A549 (cell line): ENCODE measurements around the gene COX7A2L. TPM values are rescaled to one million over a fixed set of nuclear protein-coding genes. Genes with fewer than 3 reads are reported as not detected.
A peak's percentile ranks its signal among the peaks of the same experiment; 100 is the strongest.

Experiments used
- ATAC-seq, 2 experiments: fragments of 200-7000 bp in 1 of 2; fragments of >200 bp in 1 of 2; cut with Nextera tagmentation in 1 of 2; cut with Tn5 transposase in 1 of 2; 3 replicates each; pipeline versions ENCODE4 v1.8.0 to v1.9.1; 2018 to 2020; ENCODE audit warnings: mild to moderate bottlenecking in 1 of 2, moderate library complexity in 1 of 2
- CTCF ChIA-PET: fragments of 300-600 bp; sonication (Branson Sonifier 250); formaldehyde crosslinking; extraction: SDS; loops from one replicate; lab custom pipeline; 2021; ENCODE audit warnings: antibody characterized with exemption, inconsistent platforms; lab: Yijun Ruan, JAX
- POLR2A ChIA-PET: fragments of 350-600 bp; formaldehyde crosslinking; extraction: SDS; loops from one replicate; lab custom pipeline; 2021; ENCODE audit warnings: antibody characterized with exemption, inconsistent platforms; lab: Yijun Ruan, JAX
- DNase-seq, 2 experiments: peaks; one replicate each; pipeline versions ENCODE4 v3.0.0 to v3.0.0-alpha.2; 2011 to 2016; ENCODE audit warnings: low read depth in 1 of 2, low spot score in 1 of 2
- FAIRE-seq: peaks from 2 replicates; lab custom pipeline; 2011; peaks lifted over from hg19 to GRCh38; lab: Jason Lieb, UNC
- H3K27ac ChIP-seq, 2 experiments: fragments of >200 bp; sonication (Bioruptor Twin); formaldehyde crosslinking; 3 replicates each; pipeline ENCODE4 v1.5.1; 2016 to 2017
- H3K4me1 ChIP-seq: fragments of >200 bp; sonication (Bioruptor Twin); formaldehyde crosslinking; 3 replicates; pipeline ENCODE4 v1.6.1; 2016
- H3K4me2 ChIP-seq: fragments of >200 bp; sonication (Bioruptor Twin); formaldehyde crosslinking; 3 replicates; pipeline ENCODE4 v1.6.1; 2016
- H3K4me3 ChIP-seq: fragments of >200 bp; sonication (Bioruptor Twin); formaldehyde crosslinking; 3 replicates; pipeline ENCODE4 v1.5.1; 2016
- H3K9me3 ChIP-seq: fragments of >200 bp; sonication (Bioruptor Twin); formaldehyde crosslinking; 3 replicates; pipeline ENCODE4 v1.6.1; 2016
- ATOH8 ChIP-seq: fragments of 250-450 bp; sonication (Bioruptor Pico); IDR thresholded peaks from 2 replicates; pipeline ENCODE4 v1.5.0; 2020; ENCODE audit warnings: low read depth, mild to moderate bottlenecking, moderate library complexity
- CBX2 ChIP-seq: fragments of 200-600 bp; sonication (generic); IDR thresholded peaks from 2 replicates; pipeline ENCODE4 v1.6.1; 2016; ENCODE audit warnings: low read depth, mild to moderate bottlenecking, borderline replicate concordance
- CHD4 ChIP-seq: fragments of 200-600 bp; sonication (generic); IDR thresholded peaks from 2 replicates; pipeline ENCODE4 v1.6.1; 2016; ENCODE audit warnings: antibody characterized with exemption, mild to moderate bottlenecking, borderline replicate concordance
- CTCF ChIP-seq: fragments of >200 bp; sonication (Bioruptor Twin); formaldehyde crosslinking; IDR thresholded peaks from 3 replicates; pipeline ENCODE4 v1.5.1; 2016
- EHF ChIP-seq: fragments of 250-450 bp; sonication (Bioruptor Pico); IDR thresholded peaks from 2 replicates; pipeline ENCODE4 v1.5.0; 2020; ENCODE audit warnings: mild to moderate bottlenecking
- ELK1 ChIP-seq: fragments of 150-350 bp; IDR thresholded peaks from 2 replicates; pipeline ENCODE4 v1.6.1; 2014; ENCODE audit warnings: low read depth, mild to moderate bottlenecking, low read length
- FOXS1 ChIP-seq: fragments of 250-450 bp; sonication (Bioruptor Pico); IDR thresholded peaks from 2 replicates; pipeline ENCODE4 v1.5.0; 2020; ENCODE audit warnings: mild to moderate bottlenecking, moderate library complexity
- GATA3 ChIP-seq: IDR thresholded peaks from 2 replicates; pipeline ENCODE4 v1.6.1; 2012; ENCODE audit warnings: borderline replicate concordance
- HES2 ChIP-seq: fragments of >200 bp; sonication (Bioruptor Twin); formaldehyde crosslinking; IDR thresholded peaks from 2 replicates; pipeline ENCODE4 v1.6.1; 2016
- HOXA7 ChIP-seq: fragments of 250-450 bp; sonication (Bioruptor Pico); IDR thresholded peaks from 2 replicates; pipeline ENCODE4 v1.5.0; 2020; ENCODE audit warnings: mild to moderate bottlenecking, moderate library complexity
- HOXB5 ChIP-seq: fragments of 250-450 bp; sonication (Bioruptor Pico); IDR thresholded peaks from 2 replicates; pipeline ENCODE4 v1.5.0; 2020; ENCODE audit warnings: mild to moderate bottlenecking, moderate library complexity
- MAFK ChIP-seq: fragments of 450-650 bp; IDR thresholded peaks from 2 replicates; pipeline ENCODE4 v1.6.1; 2014; ENCODE audit not compliant: partially characterized antibody
- MAZ ChIP-seq: fragments of 150-350 bp; IDR thresholded peaks from 2 replicates; pipeline ENCODE4 v1.6.1; 2014; ENCODE audit warnings: antibody characterized with exemption, low read depth, low read length, borderline replicate concordance
- NFE2L2 ChIP-seq: fragments of 150-350 bp; conservative IDR thresholded peaks from 2 replicates; pipeline ENCODE4 v1.6.1; 2014; ENCODE audit warnings: low read length
- NR3C1 ChIP-seq: fragments of >200 bp; sonication (Bioruptor Twin); formaldehyde crosslinking; IDR thresholded peaks from 3 replicates; pipeline ENCODE4 v1.6.1; 2017
- PHF8 ChIP-seq: fragments of 200-600 bp; sonication (generic); IDR thresholded peaks from 2 replicates; pipeline ENCODE4 v1.6.1; 2016; ENCODE audit warnings: low read depth, mild to moderate bottlenecking, antibody characterized with exemption, moderate library complexity, borderline replicate concordance
- POLR2AphosphoS2 ChIP-seq: conservative IDR thresholded peaks from 2 replicates; pipeline ENCODE4 v1.6.1; 2012; ENCODE audit warnings: low read length, improper control_type of control experiment, inconsistent platforms
- RAD21 ChIP-seq, 2 experiments: fragments of >200 bp in 1 of 2; sonication (Bioruptor Twin) in 1 of 2; formaldehyde crosslinking in 1 of 2; IDR thresholded peaks in 1 of 2; conservative IDR thresholded peaks in 1 of 2; 2 replicates in 1 of 2; 3 replicates in 1 of 2; pipeline ENCODE4 v1.6.1; 2012 to 2018; ENCODE audit warnings: inconsistent platforms in 1 of 2
- RARB ChIP-seq: fragments of 250-450 bp; sonication (Bioruptor Pico); IDR thresholded peaks from 2 replicates; pipeline ENCODE4 v1.8.0; 2021; ENCODE audit warnings: mild to moderate bottlenecking, moderate library complexity
- RFX5 ChIP-seq: fragments of 450-650 bp; IDR thresholded peaks from 2 replicates; pipeline ENCODE4 v1.7.1; 2014; ENCODE audit warnings: antibody characterized with exemption, mild to moderate bottlenecking, moderate library complexity
- RNF2 ChIP-seq: fragments of 200-600 bp; sonication (generic); IDR thresholded peaks from 2 replicates; pipeline ENCODE4 v1.6.1; 2016; ENCODE audit warnings: low read depth, mild to moderate bottlenecking, antibody characterized with exemption, moderate library complexity, borderline replicate concordance
- WGBS: methylation state at CpG from one replicate; pipeline ENCODE4 v1.1.6; 2017; ENCODE audit errors: missing lambda C conversion rate; 5-methylcytosine and 5-hydroxymethylcytosine counted together
- polyA plus RNA-seq, 4 experiments: library from polyadenylated mRNA; depleted of rRNA in 3 of 4; stranded (reverse); fragments of >200 nt; fragmentation: RNase III in 1 of 4; extraction: RNeasy Plus Mini Kit Qiagen cat#74134 plus additional on column Dnase treatment in 1 of 4; gene quantifications; 2 replicates in 3 of 4; 3 replicates in 1 of 4; pipeline ENCODE4 v1.2.3, GENCODE V29; 2011 to 2017
- TF ChIP-seq, protein P1 (sequence below): fragments of 450-650 bp; IDR thresholded peaks from 2 replicates; pipeline ENCODE4 v1.6.1; 2014; ENCODE audit warnings: antibody characterized with exemption
- TF ChIP-seq, protein P2 (sequence below): fragments of >200 bp; sonication (Bioruptor Twin); formaldehyde crosslinking; IDR thresholded peaks from 3 replicates; pipeline ENCODE4 v1.6.1; 2016

COX7A2L gene
- polyA plus RNA-seq, 2 of the 4 experiments (the other 2 are of a cell fraction) = 126 to 258 TPM

DNA sequence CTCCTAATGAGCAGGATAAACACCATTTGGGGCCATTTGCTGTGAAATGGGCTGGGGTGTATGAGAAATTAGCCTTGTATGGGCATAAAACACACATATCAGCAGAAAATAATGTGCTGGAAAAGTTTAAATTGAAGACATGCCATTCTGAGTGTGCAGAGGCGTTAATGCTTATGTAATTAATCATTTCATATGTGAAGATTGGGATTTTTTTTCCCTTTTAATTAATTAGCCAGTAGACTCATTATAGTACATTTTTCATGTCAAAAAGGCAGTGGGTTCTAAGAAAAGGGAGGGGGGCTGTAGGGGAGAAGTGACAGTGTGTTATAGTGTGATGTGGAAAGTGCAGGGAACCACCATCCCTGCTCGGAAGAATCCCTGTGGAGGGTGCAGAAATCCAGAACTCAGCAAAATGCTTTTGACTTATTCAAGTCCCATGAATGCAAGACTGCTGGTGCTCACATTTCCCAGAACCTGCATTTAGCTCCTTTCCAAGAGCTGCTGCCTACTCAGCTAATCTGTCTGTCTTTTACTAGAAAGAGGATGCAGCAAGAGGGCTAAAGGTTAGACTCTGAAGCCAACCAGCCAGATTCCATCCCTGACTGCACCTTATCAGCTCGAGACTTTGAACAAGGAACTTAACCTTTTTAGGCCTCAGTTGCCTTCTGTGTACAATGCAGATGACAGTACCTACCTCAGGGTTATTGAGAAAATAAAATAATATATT, 11.6 kb upstream of the COX7A2L start:
- POLR2A ChIA-PET = no interaction called here
- 61% methylated on average over 3 of the region's 3 CpGs for WGBS
- TF ChIP-seq NFE2L2 (no peak), MAFK (peak; percentile 18)
- TF ChIP-seq, all 56 proteins: peak for 1
- Histone ChIP-seq H3K4me1 (peaks cover 14% of the 10 kb centered on the region), H3K9me3 (no peaks in the 10 kb centered on the region), H3K4me3 (no peak overlapping the region), H3K4me2 (no peak overlapping the region), H3K27ac (no peak overlapping the region)
- FAIRE-seq = no peak
- ATAC-seq = no peak
- CTCF ChIA-PET = interaction anchor here (1.5 to 1.7 kb wide), 2 partner anchors 11 to 25 kb away, joined by 3 to 5 read pairs; partner anchors contain the start of gene COX7A2L
- no peak for DNase-seq

GRCh38 chr2:42371611-42372473, 10.8 kb upstream of the COX7A2L start:
- ChIA-PET POLR2A (no interaction called here), CTCF (interaction anchor here (1.3 to 1.7 kb wide), 2 partner anchors 10 to 13 kb away, joined by 4 to 5 read pairs; partner anchors contain the start of gene COX7A2L)
- H3K9me3 ChIP-seq = no peaks in the 10 kb centered on the region
- peaks cover 14% of the 10 kb centered on the region for H3K4me1 ChIP-seq
- no peak for DNase-seq
- H3K27ac ChIP-seq = no peak overlapping the region
- 83% methylated on average over 11 of the region's 11 CpGs for WGBS
- H3K4me2 ChIP-seq = no peak overlapping the region
- ATAC-seq = peak in 1 of 2 experiments; percentile 14; a peak in 1 of 6 replicates
- H3K4me3 ChIP-seq = no peak overlapping the region
- TF ChIP-seq NFE2L2 = no peak
- TF ChIP-seq CBX2 = no peak
- no peak for TF ChIP-seq POLR2AphosphoS2
- no peak for TF ChIP-seq RNF2
- TF ChIP-seq MAZ = no peak
- no peak for TF ChIP-seq GATA3
- TF ChIP-seq RFX5 = no peak
- no peak for TF ChIP-seq CTCF
- TF ChIP-seq, protein P1, sequence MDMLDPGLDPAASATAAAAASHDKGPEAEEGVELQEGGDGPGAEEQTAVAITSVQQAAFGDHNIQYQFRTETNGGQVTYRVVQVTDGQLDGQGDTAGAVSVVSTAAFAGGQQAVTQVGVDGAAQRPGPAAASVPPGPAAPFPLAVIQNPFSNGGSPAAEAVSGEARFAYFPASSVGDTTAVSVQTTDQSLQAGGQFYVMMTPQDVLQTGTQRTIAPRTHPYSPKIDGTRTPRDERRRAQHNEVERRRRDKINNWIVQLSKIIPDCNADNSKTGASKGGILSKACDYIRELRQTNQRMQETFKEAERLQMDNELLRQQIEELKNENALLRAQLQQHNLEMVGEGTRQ = no peak
- FAIRE-seq = no peak

DNA sequence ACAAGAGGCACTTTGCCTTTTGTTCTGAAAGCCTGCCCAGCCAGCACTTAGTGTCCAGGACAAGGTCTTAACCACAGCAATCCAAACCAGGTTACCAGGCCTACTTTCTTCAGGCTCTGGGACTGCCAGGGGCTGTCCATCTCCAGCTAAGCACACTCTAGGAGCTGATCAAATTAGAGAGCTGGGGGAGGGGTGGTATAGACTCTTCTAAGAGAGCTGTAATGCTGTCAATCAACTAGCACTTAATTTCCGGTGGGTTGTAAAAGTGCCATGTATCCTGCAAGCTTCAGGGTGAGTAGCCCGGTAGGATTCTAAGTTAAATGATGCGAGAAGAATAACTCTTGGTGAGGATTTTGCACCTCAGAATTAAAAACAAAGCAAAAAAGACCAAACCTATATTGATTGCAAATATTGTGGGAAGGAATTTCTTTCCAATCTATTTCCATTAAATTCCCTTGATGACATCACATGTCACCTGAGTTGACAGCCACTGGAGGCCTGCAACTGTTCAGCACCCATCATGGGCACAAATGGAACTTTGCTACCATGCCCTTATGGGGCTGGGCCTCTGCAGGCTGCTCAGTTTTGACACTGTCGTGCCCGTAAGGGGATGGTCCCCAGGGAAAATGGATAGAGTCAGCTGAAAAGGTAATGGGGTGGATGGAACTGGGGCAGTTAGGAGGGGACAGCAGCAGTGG, 8.7 kb upstream of the COX7A2L start:
- Histone ChIP-seq H3K27ac (no peak overlapping the region), H3K4me2 (peak overlapping the region; percentile 56; the same call in 2 of the 3 replicates), H3K4me1 (peaks cover 14% of the 10 kb centered on the region), H3K4me3 (no peak overlapping the region), H3K9me3 (no peaks in the 10 kb centered on the region)
- ATAC-seq = no peak
- WGBS = 94% methylated on average over 5 of the region's 5 CpGs
- no peak for FAIRE-seq
- no peak for DNase-seq
- ChIA-PET POLR2A (no interaction called here), CTCF (interaction anchor here (0.9 to 2.2 kb wide), 4 partner anchors 16 to 500 kb away, joined by 4 read pairs; no protein-coding TSS in a partner anchor)
- TF ChIP-seq HOXA7 (CRISPR knock-in tag) (no peak), HOXB5 (CRISPR knock-in tag) (no peak), RFX5 (no peak), EHF (CRISPR knock-in tag) (no peak), MAFK (no peak), RAD21 (conservative IDR thresholded peaks at IDR 0.05 in 1 of 2, IDR thresholded peaks at IDR 0.05 in 1 of 2) (no peak), NR3C1 (no peak), RARB (CRISPR knock-in tag) (no peak), CHD4 (no peak), ELK1 (no peak), ATOH8 (CRISPR knock-in tag) (no peak), FOXS1 (CRISPR knock-in tag) (no peak), HES2 (no peak), PHF8 (no peak)
- TF ChIP-seq, protein P2, sequence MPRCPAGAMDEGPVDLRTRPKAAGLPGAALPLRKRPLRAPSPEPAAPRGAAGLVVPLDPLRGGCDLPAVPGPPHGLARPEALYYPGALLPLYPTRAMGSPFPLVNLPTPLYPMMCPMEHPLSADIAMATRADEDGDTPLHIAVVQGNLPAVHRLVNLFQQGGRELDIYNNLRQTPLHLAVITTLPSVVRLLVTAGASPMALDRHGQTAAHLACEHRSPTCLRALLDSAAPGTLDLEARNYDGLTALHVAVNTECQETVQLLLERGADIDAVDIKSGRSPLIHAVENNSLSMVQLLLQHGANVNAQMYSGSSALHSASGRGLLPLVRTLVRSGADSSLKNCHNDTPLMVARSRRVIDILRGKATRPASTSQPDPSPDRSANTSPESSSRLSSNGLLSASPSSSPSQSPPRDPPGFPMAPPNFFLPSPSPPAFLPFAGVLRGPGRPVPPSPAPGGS = no peak
